Karpas-422 (cell line): ENCODE results near the gene AZGP1. TPM values are rescaled to one million over a fixed set of nuclear protein-coding genes. Genes with fewer than 3 reads are reported as not detected.
A peak's percentile ranks its signal among the peaks of the same experiment; 100 is the strongest.
"Not testable (repeated sequence)": the region's sequence is repeated elsewhere in the genome, so short reads cannot be mapped to it uniquely, and the experiment has no call there.

ENCODE experiments used
- DNase-seq: peaks from one replicate; pipeline ENCODE4 v3.0.0-alpha.2; 2015
- H2AFZ ChIP-seq: fragments of 200-600 bp; sonication (generic); 2 replicates; pipeline ENCODE4 v1.6.1; 2014; ENCODE audit warnings: antibody characterized with exemption, low read length, mixed read lengths
- H3K27ac ChIP-seq: fragments of 200-600 bp; sonication (generic); 2 replicates; pipeline ENCODE4 v1.5.1; 2014; ENCODE audit warnings: mild to moderate bottlenecking, low read length, moderate library complexity
- H3K27me3 ChIP-seq: fragments of 200-600 bp; sonication (generic); 2 replicates; pipeline ENCODE4 v1.6.1; 2014; ENCODE audit warnings: low read length, mixed read lengths
- H3K36me3 ChIP-seq: fragments of 200-600 bp; sonication (generic); 2 replicates; pipeline ENCODE4 v1.6.1; 2014; ENCODE audit warnings: low read length, mixed read lengths; ENCODE audit not compliant: insufficient read depth
- H3K4me1 ChIP-seq: fragments of 200-600 bp; sonication (generic); 2 replicates; pipeline ENCODE4 v1.6.1; 2014; ENCODE audit warnings: mild to moderate bottlenecking, low read length, mixed read lengths
- H3K4me2 ChIP-seq: fragments of 200-600 bp; sonication (generic); 2 replicates; pipeline ENCODE4 v1.6.1; 2014; ENCODE audit warnings: low read length, low read depth, mild to moderate bottlenecking; ENCODE audit not compliant: poor library complexity, severe bottlenecking
- H3K4me3 ChIP-seq: fragments of 200-600 bp; sonication (generic); 2 replicates; pipeline ENCODE4 v1.5.1; 2014; ENCODE audit warnings: mild to moderate bottlenecking, antibody characterized with exemption, low read length, mixed read lengths
- H3K79me2 ChIP-seq: fragments of 200-600 bp; sonication (generic); 2 replicates; pipeline ENCODE4 v1.6.1; 2014; ENCODE audit warnings: mild to moderate bottlenecking, low read length, mixed read lengths
- H3K9ac ChIP-seq: fragments of 200-600 bp; sonication (generic); 2 replicates; pipeline ENCODE4 v1.6.0; 2014; ENCODE audit warnings: low read length
- H3K9me2 ChIP-seq: fragments of 200-600 bp; sonication (generic), shearing (Covaris generic); replicated peaks from 2 replicates; pipeline ENCODE4 v1.6.0; 2014; ENCODE audit warnings: mild to moderate bottlenecking, low read length, moderate library complexity; ENCODE audit not compliant: insufficient read depth
- H3K9me3 ChIP-seq: fragments of 300-700, 200-600 bp; sonication (generic); 2 replicates; pipeline ENCODE4 v1.6.1; 2014; ENCODE audit warnings: low read length, mixed read lengths
- H4K20me1 ChIP-seq: fragments of 200-600 bp; sonication (generic); 2 replicates; pipeline ENCODE4 v1.6.1; 2014; ENCODE audit warnings: mild to moderate bottlenecking, antibody characterized with exemption, low read length, low read depth; ENCODE audit not compliant: insufficient read depth
- total RNA-seq: library from RNA; depleted of rRNA; stranded (reverse); fragments of >200 nt; shearing (Covaris generic); gene quantifications from 2 replicates; pipeline ENCODE4 v1.2.3, GENCODE V29; 2014; ENCODE audit warnings: low replicate concordance

The AZGP1 gene
- total RNA-seq, 1 experiment from 2014 or later, result 2.0 TPM

- H2AFZ ChIP-seq, H3K9me2 ChIP-seq, H3K9ac ChIP-seq, H3K4me3 ChIP-seq, H3K27me3 ChIP-seq, H3K79me2 ChIP-seq, H4K20me1 ChIP-seq, H3K9me3 ChIP-seq, H3K27ac ChIP-seq, DNase-seq, H3K36me3 ChIP-seq, H3K4me2 ChIP-seq: not testable (repeated sequence)
- peaks cover 23% of the 10 kb centered on the region for H3K4me1 ChIP-seq
Measured at GRCh38 chr7:99954643-99955042, 21.2 kb downstream of the AZGP1 start.

- no peaks in the 10 kb centered on the region for H3K9me2 ChIP-seq
- DNase-seq, result peak; percentile 55
- H3K4me2 ChIP-seq, result peak overlapping the region; percentile 20
- no peaks in the 10 kb centered on the region; the same call in 1 of the 2 replicates for H3K36me3 ChIP-seq
- 0 out of 2 replicates have a peak, but pooled peaks cover 3% of the 10 kb centered on the region for H3K9me3 ChIP-seq
- no peaks in the 10 kb centered on the region for H3K79me2 ChIP-seq
- H4K20me1 ChIP-seq, result no peaks in the 10 kb centered on the region
- H3K27ac ChIP-seq, result no peak overlapping the region; the same call in 1 of the 2 replicates
- no peaks in the 10 kb centered on the region for H3K27me3 ChIP-seq
- H3K9ac ChIP-seq, result no peak overlapping the region
- no peak overlapping the region; the same call in 1 of the 2 replicates for H2AFZ ChIP-seq
- H3K4me1 ChIP-seq, result peaks cover 33% of the 10 kb centered on the region
- H3K4me3 ChIP-seq, result no peak overlapping the region
Measured at GRCh38 chr7:99953649-99954048, 22.2 kb downstream of the AZGP1 start.

DNA sequence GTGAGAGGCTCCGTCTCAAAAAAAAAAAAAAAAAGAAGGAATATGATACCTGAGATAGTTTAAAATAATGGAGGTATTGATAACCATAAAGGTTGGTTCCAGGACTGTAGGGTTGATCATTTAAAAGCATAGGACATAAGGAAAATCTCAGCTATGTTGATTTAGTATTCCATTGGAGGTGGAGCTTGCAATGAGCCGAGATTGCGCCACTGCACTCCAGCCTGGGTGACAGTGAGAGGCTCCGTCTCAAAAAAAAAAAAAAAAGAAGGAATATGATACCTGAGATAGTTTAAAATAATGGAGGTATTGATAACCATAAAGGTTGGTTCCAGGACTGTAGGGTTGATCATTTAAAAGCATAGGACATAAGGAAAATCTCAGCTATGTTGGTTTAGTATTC, 23.2 kb downstream of the AZGP1 start:
- H3K27ac ChIP-seq, DNase-seq, H3K27me3 ChIP-seq, H3K9me2 ChIP-seq, H3K9me3 ChIP-seq, H3K4me3 ChIP-seq, H3K36me3 ChIP-seq, H3K79me2 ChIP-seq, H4K20me1 ChIP-seq, H3K4me2 ChIP-seq, H3K9ac ChIP-seq, H2AFZ ChIP-seq: not testable (repeated sequence)
- H3K4me1 ChIP-seq, result peaks cover 38% of the 10 kb centered on the region

DNA sequence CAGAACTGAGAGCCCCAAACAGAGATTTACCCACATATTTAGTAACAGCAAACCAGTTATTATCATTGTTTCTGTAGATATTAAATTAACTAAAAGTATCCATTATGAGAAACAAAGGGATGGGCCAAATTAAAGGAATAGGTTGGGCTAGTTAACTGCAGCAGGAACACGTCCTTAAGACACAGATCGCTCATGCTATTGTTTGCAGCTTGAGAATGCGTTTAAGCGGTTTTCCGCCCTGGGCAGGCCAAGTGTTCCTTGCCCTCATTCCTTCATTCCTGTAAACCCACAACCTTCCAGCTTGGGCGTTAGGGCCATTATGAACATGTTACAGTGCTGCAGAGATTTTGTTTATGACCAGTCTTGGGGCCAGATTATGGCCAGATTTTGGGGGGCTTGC, 25.0 kb downstream of the AZGP1 start:
- peak overlapping the region; percentile 62; the same call in 1 of the 2 replicates for H3K27ac ChIP-seq
- peaks cover 38% of the 10 kb centered on the region for H3K4me1 ChIP-seq
- not testable (repeated sequence) for H2AFZ ChIP-seq, H3K9me2 ChIP-seq, H4K20me1 ChIP-seq, DNase-seq, H3K79me2 ChIP-seq, H3K9me3 ChIP-seq, H3K36me3 ChIP-seq, H3K27me3 ChIP-seq, H3K4me2 ChIP-seq, H3K9ac ChIP-seq, H3K4me3 ChIP-seq

DNA sequence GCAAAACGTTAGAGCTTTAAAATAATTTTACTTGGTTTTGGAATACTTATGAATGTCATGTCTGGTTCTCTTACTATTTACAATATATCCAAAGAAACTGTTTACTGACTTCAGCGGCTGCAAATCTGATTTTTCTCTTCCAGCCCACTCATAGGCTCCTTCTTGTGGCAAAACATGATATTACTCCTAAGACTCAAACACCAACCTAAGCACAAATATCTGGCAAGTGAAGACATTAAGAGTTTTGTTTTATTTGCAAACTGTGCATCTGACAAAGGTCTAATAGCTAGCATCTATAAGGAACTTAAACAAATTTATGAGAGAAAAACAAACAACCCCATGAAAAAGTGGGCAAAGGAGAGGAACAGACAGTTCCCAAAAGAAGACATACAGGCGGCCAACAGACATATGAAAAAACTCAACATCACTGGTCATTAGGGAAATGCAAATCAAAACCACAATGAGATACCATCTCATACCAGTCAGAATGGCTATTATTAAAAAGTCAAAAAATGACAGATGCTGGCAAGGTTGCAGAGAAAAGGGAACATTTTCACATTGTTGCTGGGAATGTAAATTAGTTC, 26.1 kb downstream of the AZGP1 start:
- Histone ChIP-seq H3K9me2 (no peaks in the 10 kb centered on the region), H3K4me2 (peak overlapping the region; percentile 44), H3K27ac (peak overlapping the region; percentile 62), H3K36me3 (no peaks in the 10 kb centered on the region; the same call in 1 of the 2 replicates), H3K4me1 (peaks cover 41% of the 10 kb centered on the region), H4K20me1 (no peaks in the 10 kb centered on the region), H3K9ac (no peak overlapping the region), H3K27me3 (no peaks in the 10 kb centered on the region), H3K9me3 (0 out of 2 replicates have a peak, but pooled peaks cover 3% of the 10 kb centered on the region), H3K4me3 (peak overlapping the region; percentile 6; the same call in 1 of the 2 replicates), H2AFZ (no peak overlapping the region), H3K79me2 (no peaks in the 10 kb centered on the region)
- DNase-seq, result peak; percentile 80

- Histone ChIP-seq H3K79me2 (no peaks in the 10 kb centered on the region), H3K4me1 (peaks cover 42% of the 10 kb centered on the region), H2AFZ (no peak overlapping the region), H3K27me3 (no peaks in the 10 kb centered on the region), H3K4me3 (no peak overlapping the region), H4K20me1 (no peaks in the 10 kb centered on the region), H3K27ac (no peak overlapping the region), H3K4me2 (no peak overlapping the region), H3K9me3 (0 out of 2 replicates have a peak, but pooled peaks cover 3% of the 10 kb centered on the region), H3K36me3 (no peaks in the 10 kb centered on the region; the same call in 1 of the 2 replicates), H3K9me2 (no peaks in the 10 kb centered on the region), H3K9ac (no peak overlapping the region)
- DNase-seq, result no peak
Measured at GRCh38 chr7:99947608-99948007, 28.2 kb downstream of the AZGP1 start.

DNA sequence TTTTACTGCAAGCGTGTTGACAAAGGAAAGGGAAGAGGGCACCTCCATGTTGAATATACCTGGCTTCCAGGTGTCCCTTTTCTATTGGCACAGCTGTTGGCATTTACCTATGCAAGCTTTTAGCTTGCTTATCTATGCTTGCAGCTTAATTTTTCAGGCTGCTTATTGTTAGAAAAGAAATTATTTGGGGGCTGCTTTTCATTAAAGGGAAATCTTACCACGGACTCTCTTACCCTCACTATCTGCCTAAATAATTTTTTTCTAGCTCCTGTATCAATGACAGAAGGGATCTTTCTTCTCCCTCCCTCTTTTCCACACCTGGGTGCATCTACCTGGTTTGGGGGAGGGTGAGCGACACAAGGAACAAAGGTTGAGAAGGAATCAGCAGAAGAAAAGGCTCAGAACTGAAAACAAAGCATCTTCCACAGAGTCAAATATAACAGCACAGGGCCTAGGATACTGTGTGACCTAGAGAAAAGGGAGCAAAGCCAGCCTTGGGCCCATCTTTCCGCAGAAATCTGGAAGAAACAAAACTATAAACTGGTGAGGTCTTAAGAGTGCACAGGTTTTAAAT, 31.2 kb downstream of the AZGP1 start:
- H3K9ac ChIP-seq, result no peak overlapping the region
- peak overlapping the region; percentile 62 for H3K4me2 ChIP-seq
- H3K27me3 ChIP-seq, result no peaks in the 10 kb centered on the region
- H3K9me2 ChIP-seq, result no peaks in the 10 kb centered on the region
- peak overlapping the region; percentile 83; the same call in 1 of the 2 replicates for H2AFZ ChIP-seq
- peaks cover 32% of the 10 kb centered on the region for H3K4me1 ChIP-seq
- no peaks in the 10 kb centered on the region for H3K36me3 ChIP-seq
- peak overlapping the region; percentile 50; the same call in 1 of the 2 replicates for H3K27ac ChIP-seq
- no peak for DNase-seq
- no peaks in the 10 kb centered on the region for H3K79me2 ChIP-seq
- peak overlapping the region; percentile 54; the same call in 1 of the 2 replicates for H3K4me3 ChIP-seq
- no peaks in the 10 kb centered on the region for H3K9me3 ChIP-seq
- no peaks in the 10 kb centered on the region for H4K20me1 ChIP-seq

DNA sequence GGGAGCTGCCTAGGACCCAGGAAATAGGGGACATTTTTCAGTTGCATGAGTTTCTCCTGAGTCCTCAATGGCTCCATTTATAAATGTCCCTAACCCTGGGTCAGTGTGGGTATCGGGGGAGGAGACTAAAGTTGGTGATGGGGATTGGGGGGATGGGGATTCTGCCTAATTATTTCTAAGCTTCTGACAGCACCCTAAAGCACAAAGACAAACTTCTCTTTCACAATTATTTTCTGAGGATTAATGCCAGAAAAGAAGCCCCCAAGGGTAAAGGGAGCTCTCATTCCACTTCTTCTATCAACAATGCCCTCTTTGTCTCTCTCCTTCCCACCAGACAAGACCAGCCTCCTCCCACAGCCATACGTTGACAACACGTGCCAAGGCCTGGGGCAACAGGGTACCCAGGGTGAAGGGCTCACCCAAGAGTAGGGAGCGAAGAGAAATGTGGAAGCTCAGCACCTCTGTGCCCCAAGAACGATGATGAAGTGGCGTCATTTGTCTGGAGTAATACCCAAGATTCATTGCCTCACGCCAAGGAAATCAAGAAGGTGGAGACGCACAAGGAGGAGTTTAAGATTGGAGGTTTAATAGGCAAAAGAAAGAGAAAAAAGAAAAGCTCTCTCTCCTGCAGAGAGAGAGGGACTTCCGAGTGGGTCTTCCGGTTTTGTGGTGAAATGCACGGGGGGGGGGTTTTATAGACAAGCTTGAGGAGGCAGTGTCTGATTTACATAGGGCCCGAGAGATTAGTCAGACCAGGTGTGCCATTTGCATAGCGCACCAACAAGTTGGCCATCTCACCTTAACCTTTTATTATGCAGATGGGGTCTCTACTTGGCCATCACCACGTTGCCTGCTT, 32.0 kb downstream of the AZGP1 start:
- H3K27me3 ChIP-seq, result no peaks in the 10 kb centered on the region
- peaks cover 25% of the 10 kb centered on the region for H3K4me1 ChIP-seq
- H3K4me3 ChIP-seq, result peak overlapping the region; percentile 54
- no peaks in the 10 kb centered on the region for H3K36me3 ChIP-seq
- no peaks in the 10 kb centered on the region for H3K9me3 ChIP-seq
- peak overlapping the region; percentile 31; the same call in 1 of the 2 replicates for H3K9ac ChIP-seq
- H3K9me2 ChIP-seq, result no peaks in the 10 kb centered on the region
- no peaks in the 10 kb centered on the region for H4K20me1 ChIP-seq
- H3K4me2 ChIP-seq, result peak overlapping the region; percentile 62
- peak; percentile 82 for DNase-seq
- no peaks in the 10 kb centered on the region for H3K79me2 ChIP-seq
- H3K27ac ChIP-seq, result peak overlapping the region; percentile 75
- peak overlapping the region; percentile 83; the same call in 1 of the 2 replicates for H2AFZ ChIP-seq
